ENCODE results near the gene LMF1.
"Not testable (repeated sequence)": the region's sequence is repeated elsewhere in the genome, so short reads cannot be mapped to it uniquely, and the experiment has no call there.

LMF1 gene

GRCh38 chr16:820044-820408, 150.8 kb downstream of the LMF1 start:
- DNase-seq = not testable (repeated sequence)

GRCh38 chr16:819336-820043, 151.3 kb downstream of the LMF1 start:
- no peak for DNase-seq

- DNase-seq = no peak
Observed at GRCh38 chr16:818592-818991, 152.2 kb downstream of the LMF1 start.

DNA sequence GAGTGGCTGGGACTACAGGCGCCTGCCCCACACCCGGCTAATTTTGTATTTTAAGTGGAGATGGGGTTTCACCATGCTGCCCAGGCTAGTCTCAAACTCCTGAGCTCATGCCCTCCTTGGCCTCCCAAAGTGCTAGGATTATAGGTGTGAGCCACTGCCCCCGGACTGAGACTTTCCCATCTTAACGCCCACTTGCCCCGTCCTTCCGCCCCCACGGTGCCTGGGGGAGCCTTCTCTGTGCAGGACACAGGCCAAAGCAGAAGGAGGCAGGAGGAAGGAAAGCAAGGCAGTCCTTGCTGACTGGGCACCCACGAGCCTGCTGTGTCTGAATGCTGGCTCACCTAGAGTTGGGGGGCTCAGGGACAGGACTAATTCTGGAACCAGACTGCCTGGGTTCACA, 152.7 kb downstream of the LMF1 start:
- DNase-seq = no peak

GRCh38 chr16:817001-817906, 153.5 kb downstream of the LMF1 start:
- DNase-seq = no peak

DNA sequence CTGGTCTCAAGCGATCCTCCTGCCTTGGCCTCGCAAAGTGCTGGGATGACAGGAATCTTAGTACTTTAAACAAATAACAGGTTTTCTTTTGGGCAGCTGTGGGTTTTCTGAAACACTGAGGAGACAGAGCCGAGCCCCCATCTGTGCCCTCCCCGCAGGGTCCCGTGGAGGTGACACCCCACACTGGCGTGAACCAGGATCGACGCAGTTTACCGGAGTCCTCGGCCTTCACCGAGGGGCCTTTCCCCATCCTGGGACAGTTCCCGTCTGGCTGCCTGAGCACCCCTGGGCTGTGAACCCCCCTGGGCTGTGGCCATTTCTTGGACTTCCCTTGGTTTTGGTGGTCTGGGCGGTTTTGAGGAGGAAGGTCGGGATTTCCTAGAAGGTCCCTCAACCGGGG, 154.9 kb downstream of the LMF1 start:
- DNase-seq = no peak

DNA sequence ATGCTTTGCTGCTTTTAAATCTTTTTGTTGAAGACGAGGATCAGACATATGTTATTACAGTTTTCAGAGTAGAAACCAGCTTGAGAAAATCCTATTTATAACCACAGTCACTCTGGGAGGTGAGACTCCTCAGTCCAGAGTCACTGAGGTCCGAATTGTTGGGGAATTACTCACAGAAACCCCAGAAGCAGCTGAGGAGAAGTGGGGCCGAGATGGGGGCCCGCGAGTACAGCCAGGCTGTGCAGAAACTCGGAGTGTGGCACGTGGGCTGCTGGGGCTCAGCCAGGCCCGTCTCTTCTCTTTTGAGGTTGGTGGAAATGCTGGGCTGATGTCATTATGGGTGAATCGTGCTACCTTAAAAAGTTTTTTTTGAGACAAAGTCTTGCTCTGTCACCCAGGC, 155.8 kb downstream of the LMF1 start:
- no peak for DNase-seq

DNA sequence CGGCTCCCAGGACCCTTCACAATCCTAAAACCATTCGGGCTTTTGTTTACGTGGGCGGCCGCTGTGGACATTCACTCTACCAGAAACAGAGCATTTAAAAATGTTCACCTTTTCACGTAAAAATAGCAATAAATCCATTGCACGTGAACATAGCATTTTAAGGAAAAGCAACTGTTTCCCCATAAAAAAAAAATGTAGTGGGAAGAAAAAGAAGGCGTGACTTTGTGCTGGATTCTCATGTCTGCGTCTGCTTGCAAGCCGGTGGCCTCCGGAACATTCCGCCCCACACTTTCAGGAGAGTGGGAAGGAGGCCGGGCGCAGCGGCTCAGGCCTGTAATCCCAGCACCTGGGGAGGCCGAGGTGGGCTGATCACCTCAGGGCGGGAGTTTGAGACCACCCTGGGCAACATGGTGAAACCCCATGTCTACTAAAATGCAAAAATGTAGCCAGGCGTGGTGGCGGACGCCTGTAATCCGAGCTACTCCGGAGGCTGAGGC, 156.8 kb downstream of the LMF1 start:
- DNase-seq = no peak

- peak; percentile 10 for DNase-seq
Observed at GRCh38 chr16:813204-813915, 157.4 kb downstream of the LMF1 start.

DNA sequence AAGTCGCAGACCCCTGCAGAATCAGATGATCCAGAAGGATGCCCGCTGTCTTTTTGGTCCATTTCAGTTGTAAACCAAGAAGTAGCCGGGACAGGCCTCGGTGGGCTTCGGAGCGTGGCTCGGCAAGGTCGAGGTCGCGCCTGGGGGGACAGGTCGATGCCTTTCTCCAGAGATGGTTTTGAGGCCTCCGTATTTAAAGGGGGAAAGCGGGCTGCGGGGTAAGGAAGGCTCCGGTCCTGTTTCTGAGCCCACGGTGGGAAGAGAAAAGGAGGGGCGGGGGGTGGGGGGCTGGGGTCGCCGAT, 162.7 kb downstream of the LMF1 start:
- DNase-seq = no peak

- peak; percentile 44 for DNase-seq
Observed at GRCh38 chr16:807347-808084, 163.3 kb downstream of the LMF1 start.

GRCh38 chr16:805474-805873, 165.3 kb downstream of the LMF1 start:
- DNase-seq = no peak

GRCh38 chr16:804193-805048, 166.4 kb downstream of the LMF1 start:
- no peak for DNase-seq

GRCh38 chr16:803754-804080, 167.1 kb downstream of the LMF1 start:
- no peak for DNase-seq
